Measurements from ENCODE around the gene STARD10.
A peak's percentile ranks its signal among the peaks of the same experiment; 100 is the strongest.
"Not testable (repeated sequence)": the region's sequence is repeated elsewhere in the genome, so short reads cannot be mapped to it uniquely, and the experiment has no call there.

The STARD10 gene

GRCh38 chr11:72826191-72826941 lies 32.5 kb upstream of the STARD10 start:
- no peak for DNase-seq (ENCODE audit: low read depth in 2 of 2, low spot score in 1 of 2)

- DNase-seq (ENCODE audit: low read depth in 2 of 2, low spot score in 1 of 2), result no peak
Measured at GRCh38 chr11:72825661-72826060, 31.8 kb upstream of the STARD10 start.

GRCh38 chr11:72824811-72825505 lies 31.1 kb upstream of the STARD10 start:
- DNase-seq (ENCODE audit: low read depth in 2 of 2, low spot score in 1 of 2), result no peak

- no peak for DNase-seq (ENCODE audit: low read depth in 2 of 2, low spot score in 1 of 2)
Measured at GRCh38 chr11:72824020-72824419, 30.2 kb upstream of the STARD10 start.

GRCh38 chr11:72823105-72823804 lies 29.4 kb upstream of the STARD10 start:
- DNase-seq (ENCODE audit: low read depth in 2 of 2, low spot score in 1 of 2), result no peak

GRCh38 chr11:72821920-72822799 lies 28.3 kb upstream of the STARD10 start:
- peak; percentile 62 to 80 for DNase-seq (ENCODE audit: low read depth in 2 of 2, low spot score in 1 of 2)

- DNase-seq (ENCODE audit: low read depth in 2 of 2, low spot score in 1 of 2), result no peak
Measured at GRCh38 chr11:72821221-72821919, 27.5 kb upstream of the STARD10 start.

- DNase-seq (ENCODE audit: low read depth in 2 of 2, low spot score in 1 of 2), result no peak
Measured at GRCh38 chr11:72820439-72821139, 26.7 kb upstream of the STARD10 start.

- no peak for DNase-seq (ENCODE audit: low read depth in 2 of 2, low spot score in 1 of 2)
Measured at GRCh38 chr11:72818971-72819370, 25.1 kb upstream of the STARD10 start.

GRCh38 chr11:72817966-72818365 lies 24.1 kb upstream of the STARD10 start:
- no peak for DNase-seq (ENCODE audit: low read depth in 2 of 2, low spot score in 1 of 2)

GRCh38 chr11:72816404-72816990 lies 22.6 kb upstream of the STARD10 start:
- DNase-seq (ENCODE audit: low read depth in 2 of 2, low spot score in 1 of 2), result no peak

GRCh38 chr11:72815110-72815618 lies 21.3 kb upstream of the STARD10 start:
- DNase-seq (ENCODE audit: low read depth in 2 of 2, low spot score in 1 of 2), result no peak

- DNase-seq (ENCODE audit: low read depth in 2 of 2, low spot score in 1 of 2), result peak; percentile 33 to 84
Measured at GRCh38 chr11:72814286-72815109, 20.7 kb upstream of the STARD10 start, which contains the start of gene ATG16L2. ATG16L2 (plus strand) TSS chr11:72814411; CDS start chr11:72814446, 35 bp downstream.

GRCh38 chr11:72813740-72814285 lies 20.0 kb upstream of the STARD10 start:
- peak in 1 of 2 donors; percentile 74 for DNase-seq (ENCODE audit: low read depth in 2 of 2, low spot score in 1 of 2)

- peak; percentile 33 to 49 for DNase-seq (ENCODE audit: low read depth in 2 of 2, low spot score in 1 of 2)
Measured at GRCh38 chr11:72812967-72813739, 19.3 kb upstream of the STARD10 start.

GRCh38 chr11:72812604-72812966 lies 18.7 kb upstream of the STARD10 start:
- DNase-seq (ENCODE audit: low read depth in 2 of 2, low spot score in 1 of 2), result no peak

- not testable (repeated sequence) for DNase-seq (ENCODE audit: low read depth in 2 of 2, low spot score in 1 of 2)
Measured at GRCh38 chr11:72811686-72812085, 17.8 kb upstream of the STARD10 start.

Data from stimulated activated CD8-positive, alpha-beta memory T cell treated with anti-CD3 and anti-CD28 coated beads, Interleukin-4, amount 100 ng/mL, for 1 hour (primary cell).